ENCODE measurements around the gene KCNQ2. TPM values are rescaled to one million over a fixed set of nuclear protein-coding genes. Genes with fewer than 3 reads are reported as not detected.
A peak's percentile ranks its signal among the peaks of the same experiment; 100 is the strongest.

The KCNQ2 gene
- total RNA-seq, 1 experiment from 2014 or later = 86.5 TPM

- H3K4me2 ChIP-seq (ENCODE audit: low read length) = peak overlapping the region; percentile 66
- H3K4me3 ChIP-seq (replicated peaks in 1 of 2; ENCODE audit: low read depth in 1 of 2, low read length in 2 of 2) = no peak overlapping the region
- H3K9me3 ChIP-seq (ENCODE audit: control insufficient read depth in 1 of 2, insufficient read depth in 1 of 2, low read depth in 1 of 2, low read length in 2 of 2) = no peaks in the 10 kb centered on the region; a peak in 1 of 4 replicates
- H2AFZ ChIP-seq (ENCODE audit: low read depth, low read length, poor library complexity, severe bottlenecking) = no peak overlapping the region
- H3K9ac ChIP-seq (ENCODE audit: low read length) = no peak overlapping the region
- peaks cover 12 to 27% of the 10 kb centered on the region in 2 experiments for H3K4me1 ChIP-seq (ENCODE audit: control insufficient read depth in 1 of 2, insufficient read depth in 2 of 2, low read length in 2 of 2)
- peak overlapping the region; percentile 20; the same call in 1 of the 2 replicates for H3K27ac ChIP-seq (ENCODE audit: low read depth, low read length)
- no peaks in the 10 kb centered on the region for H4K20me1 ChIP-seq (ENCODE audit: insufficient read depth)
- intact Hi-C loops (cut with micrococcal nuclease) = no loop called here
- no peaks in the 10 kb centered on the region for H3K9me2 ChIP-seq (ENCODE audit: insufficient read depth)
- POLR2A ChIA-PET = no interaction called here
- H3K79me2 ChIP-seq (ENCODE audit: insufficient read depth, low read length) = peaks cover 9% of the 10 kb centered on the region
- H3K36me3 ChIP-seq (ENCODE audit: control insufficient read depth in 1 of 2, insufficient read depth in 2 of 2, low read length in 2 of 2) = no peaks in the 10 kb centered on the region
- TF ChIP-seq EZH2 (IDR thresholded peaks at IDR 0.05) = no peak
- TF ChIP-seq REST (IDR thresholded peaks at IDR 0.05; ENCODE audit: low read depth) = no peak
- no peak for TF ChIP-seq CEBPB (IDR thresholded peaks at IDR 0.05; ENCODE audit: low read depth)
- no peak for TF ChIP-seq CTCF (IDR thresholded peaks at IDR 0.05 in 2 of 3, conservative IDR thresholded peaks at IDR 0.05 in 1 of 3; ENCODE audit: borderline replicate concordance in 1 of 3, insufficient read depth in 1 of 3, low read depth in 2 of 3, low read length in 2 of 3)
- no peak for TF ChIP-seq JUND (IDR thresholded peaks at IDR 0.05)
- TF ChIP-seq TCF7L2 (IDR thresholded peaks at IDR 0.05; ENCODE audit: borderline replicate concordance, extremely low read depth, insufficient read depth, insufficient read length) = no peak
- TF ChIP-seq POLR2AphosphoS5 (IDR thresholded peaks at IDR 0.05; ENCODE audit: low read depth, low read length) = no peak
- no peak for TF ChIP-seq RAD21 (IDR thresholded peaks at IDR 0.05; ENCODE audit: low read depth)
- no peak for TF ChIP-seq ELF1 (IDR thresholded peaks at IDR 0.05; ENCODE audit: borderline replicate concordance, low read depth)
- TF ChIP-seq SP1 (IDR thresholded peaks at IDR 0.05; ENCODE audit: low read depth) = no peak
- TF ChIP-seq ZBTB33 (IDR thresholded peaks at IDR 0.05; ENCODE audit: extremely low read depth, insufficient replicate concordance, low read length) = no peak
- no peak for TF ChIP-seq SIN3A (IDR thresholded peaks at IDR 0.05; ENCODE audit: low read depth)
- no peak for TF ChIP-seq ZFX (IDR thresholded peaks at IDR 0.05)
- TF ChIP-seq EZH2phosphoT487 (IDR thresholded peaks at IDR 0.05; ENCODE audit: borderline replicate concordance) = no peak
- TF ChIP-seq MAX (IDR thresholded peaks at IDR 0.05) = no peak
- no peak for TF ChIP-seq ZNF274 (IDR thresholded peaks at IDR 0.05; ENCODE audit: low read depth, low read length)
- no peak for TF ChIP-seq FOSL1 (IDR thresholded peaks at IDR 0.05; ENCODE audit: low read depth)
- no peak for TF ChIP-seq ATF3 (IDR thresholded peaks at IDR 0.05)
- no peak for TF ChIP-seq YY1 (IDR thresholded peaks at IDR 0.05; ENCODE audit: extremely low read depth, insufficient replicate concordance, low read depth, low read length)
- no TSS peak for BruUV-seq (replicated peaks)
- DNase-seq (ENCODE audit: low read depth, low spot score) = no peak
- RAD21 ChIA-PET (ENCODE audit: low non-redundant PET in 1 of 2, low total read pairs in 2 of 2, uncharacterized antibody in 2 of 2, unreplicated experiment in 2 of 2) = interaction anchor here in 1 of 2 experiments (0.7 kb wide), 1 partner anchor 19 kb away, joined by 3 read pairs; no protein-coding TSS in a partner anchor
- ATAC-seq = no peak
- no peaks in the 10 kb centered on the region for H3K27me3 ChIP-seq (ENCODE audit: insufficient read depth, low read length)
- CTCF ChIA-PET = interaction anchor here (1.3 kb wide), 1 partner anchor 18 kb away, joined by 4 read pairs; the partner anchor contains the start of gene PPDPF
Measured at GRCh38 chr20:63502671-63503172, 30.3 kb upstream of the KCNQ2 start.

Measured in HCT116 (cell line).